Retinal pigment epithelial cell (primary cell): ENCODE measurements around the gene ZNF146.

Experiments
- DNase-seq: peaks from one replicate; pipeline ENCODE4 v3.0.0-alpha.2; 2010; ENCODE audit warnings: low read depth
- H3K4me3 ChIP-seq: 2 replicates; pipeline ENCODE4 v1.5.1; 2011; ENCODE audit warnings: mild to moderate bottlenecking, low read length, control low read depth, moderate library complexity
- TF ChIP-seq, protein P1 (sequence below): conservative IDR thresholded peaks from 2 replicates; pipeline ENCODE4 v1.5.1; 2011; ENCODE audit warnings: low read depth, low read length, control low read depth, inconsistent platforms

ZNF146 gene

GRCh38 chr19:36236946-36237310 is 22.0 kb downstream of the ZNF146 start:
- no peak for DNase-seq

DNA sequence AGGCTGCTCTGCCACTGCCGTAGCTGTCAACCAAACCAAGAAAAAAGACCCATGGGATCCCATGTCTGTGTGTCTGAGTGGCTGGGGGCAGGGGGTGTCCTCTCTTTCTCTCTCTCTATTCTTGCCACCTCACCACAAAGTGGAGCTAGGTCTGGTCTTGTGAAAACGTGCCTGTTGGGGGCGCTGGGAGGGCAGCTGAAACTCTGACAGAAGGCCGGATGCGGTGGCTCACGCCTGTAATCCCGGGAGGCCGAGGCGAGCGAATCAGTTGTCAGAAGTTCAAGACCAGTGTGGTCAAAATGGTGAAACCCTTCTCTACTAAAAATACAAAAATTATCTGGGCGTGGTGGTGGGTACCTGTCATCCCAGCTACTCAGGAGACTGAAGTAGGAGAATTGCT is 29.2 kb downstream of the ZNF146 start:
- H3K4me3 ChIP-seq = no peak overlapping the region
- TF ChIP-seq, protein P1, sequence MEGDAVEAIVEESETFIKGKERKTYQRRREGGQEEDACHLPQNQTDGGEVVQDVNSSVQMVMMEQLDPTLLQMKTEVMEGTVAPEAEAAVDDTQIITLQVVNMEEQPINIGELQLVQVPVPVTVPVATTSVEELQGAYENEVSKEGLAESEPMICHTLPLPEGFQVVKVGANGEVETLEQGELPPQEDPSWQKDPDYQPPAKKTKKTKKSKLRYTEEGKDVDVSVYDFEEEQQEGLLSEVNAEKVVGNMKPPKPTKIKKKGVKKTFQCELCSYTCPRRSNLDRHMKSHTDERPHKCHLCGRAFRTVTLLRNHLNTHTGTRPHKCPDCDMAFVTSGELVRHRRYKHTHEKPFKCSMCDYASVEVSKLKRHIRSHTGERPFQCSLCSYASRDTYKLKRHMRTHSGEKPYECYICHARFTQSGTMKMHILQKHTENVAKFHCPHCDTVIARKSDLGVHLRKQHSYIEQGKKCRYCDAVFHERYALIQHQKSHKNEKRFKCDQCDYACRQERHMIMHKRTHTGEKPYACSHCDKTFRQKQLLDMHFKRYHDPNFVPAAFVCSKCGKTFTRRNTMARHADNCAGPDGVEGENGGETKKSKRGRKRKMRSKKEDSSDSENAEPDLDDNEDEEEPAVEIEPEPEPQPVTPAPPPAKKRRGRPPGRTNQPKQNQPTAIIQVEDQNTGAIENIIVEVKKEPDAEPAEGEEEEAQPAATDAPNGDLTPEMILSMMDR = no peak
- DNase-seq = no peak

More at GRCh38 chr19:36236946-36237310, 22.0 kb downstream of the ZNF146 start:
- H3K4me3 ChIP-seq = no peak overlapping the region
- TF ChIP-seq, protein P1 = no peak

- TF ChIP-seq, protein P1 = peak; percentile 5
- DNase-seq = no peak
- H3K4me3 ChIP-seq = peak overlapping the region; percentile 49
Measured at GRCh38 chr19:36245210-36246005, 30.5 kb downstream of the ZNF146 start.

- peak overlapping the region; percentile 49 for H3K4me3 ChIP-seq
- TF ChIP-seq, protein P1 = no peak
- DNase-seq = no peak
Measured at GRCh38 chr19:36246006-36246481, 31.1 kb downstream of the ZNF146 start.

- H3K4me3 ChIP-seq = no peak overlapping the region
- no peak for DNase-seq
- TF ChIP-seq, protein P1 = no peak
Measured at GRCh38 chr19:36252047-36252446, 37.1 kb downstream of the ZNF146 start.

DNA sequence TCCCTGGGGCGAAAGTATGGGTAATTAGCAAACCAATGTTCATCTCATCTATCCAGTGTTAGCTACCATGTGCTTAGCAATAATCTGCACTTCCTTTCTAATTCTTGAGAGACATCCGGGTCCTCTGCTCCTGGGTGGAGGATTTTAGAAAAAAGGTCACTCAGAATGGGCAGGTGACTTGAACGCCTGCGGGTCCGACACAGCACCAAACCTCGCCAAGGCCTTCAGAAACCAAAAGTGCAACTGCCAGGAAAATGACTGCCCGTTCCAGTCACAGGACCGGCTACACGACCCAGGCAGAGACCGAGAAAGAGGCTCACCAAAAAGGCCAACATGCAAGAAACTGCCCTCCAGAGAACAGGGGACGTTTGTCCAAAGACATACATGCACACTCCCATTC is 39.9 kb downstream of the ZNF146 start:
- TF ChIP-seq, protein P1 = no peak
- no peak for DNase-seq
- H3K4me3 ChIP-seq = no peak overlapping the region

DNA sequence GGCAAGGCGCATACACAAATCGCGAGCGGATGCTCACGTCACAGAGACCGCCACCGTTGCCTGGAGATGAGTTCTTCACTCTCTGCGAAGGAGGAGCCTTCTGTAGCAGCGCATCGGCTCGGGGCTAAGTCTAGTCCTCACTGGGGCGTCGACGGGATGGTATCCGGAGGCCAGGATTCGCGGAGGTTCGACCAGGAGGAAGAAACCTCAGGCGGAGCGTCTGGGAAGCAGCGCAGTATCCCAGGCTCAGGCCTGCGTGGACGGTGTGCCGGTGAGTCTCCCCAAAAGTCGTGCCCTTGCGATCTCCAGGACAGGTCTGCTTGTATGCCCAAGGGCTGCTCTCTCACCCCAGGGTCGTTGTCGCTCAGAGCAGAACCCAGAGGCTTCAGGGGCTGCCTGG is 40.4 kb downstream of the ZNF146 start:
- TF ChIP-seq, protein P1 = no peak
- DNase-seq = no peak
- H3K4me3 ChIP-seq = no peak overlapping the region
